Frontal cortex (tissue), 4 donors: ENCODE measurements around the gene SPOCK1. TPM values are rescaled to one million over a fixed set of nuclear protein-coding genes. Genes with fewer than 3 reads are reported as not detected.

Source experiments
- DNase-seq, 2 donors: peaks; one replicate each; pipeline ENCODE4 v3.0.0; 2012; ENCODE audit warnings: low spot score in 2 of 2
- FAIRE-seq: peaks from 2 replicates; lab custom pipeline; 2012; peaks lifted over from hg19 to GRCh38; lab: Jason Lieb, UNC
- total RNA-seq: library from RNA; depleted of rRNA; stranded (reverse); fragments of >200 nt; gene quantifications from one replicate; pipeline ENCODE4 v1.2.3, GENCODE V29; 2014
- donor health status: control.
- donor health status: control.
- donor health status: control.

The SPOCK1 gene
- total RNA-seq, 1 donor from 2014 or later = 37.9 TPM

DNA sequence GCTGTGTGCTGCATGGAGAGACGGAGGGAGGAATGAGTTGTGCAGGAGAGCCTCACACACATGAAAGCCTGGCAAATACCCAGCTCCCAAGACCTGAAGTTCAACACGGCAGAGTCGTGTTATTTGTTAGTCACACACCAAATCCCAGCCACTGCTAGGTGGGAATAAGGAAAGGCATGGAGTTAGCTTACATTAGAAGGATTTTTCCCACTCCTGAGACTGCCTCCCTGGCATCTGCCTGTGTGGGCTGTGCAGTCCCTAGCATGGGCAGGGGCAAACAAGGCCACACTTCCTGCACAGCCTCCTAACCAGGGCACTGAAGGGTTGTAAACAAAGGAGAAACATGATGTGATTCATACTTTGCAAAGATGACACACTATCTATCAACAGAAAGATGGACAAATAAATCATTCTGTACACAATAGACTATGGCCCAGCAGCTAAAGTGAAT lies 306.8 kb downstream of the SPOCK1 start:
- DNase-seq = no peak
- FAIRE-seq = no peak

DNA sequence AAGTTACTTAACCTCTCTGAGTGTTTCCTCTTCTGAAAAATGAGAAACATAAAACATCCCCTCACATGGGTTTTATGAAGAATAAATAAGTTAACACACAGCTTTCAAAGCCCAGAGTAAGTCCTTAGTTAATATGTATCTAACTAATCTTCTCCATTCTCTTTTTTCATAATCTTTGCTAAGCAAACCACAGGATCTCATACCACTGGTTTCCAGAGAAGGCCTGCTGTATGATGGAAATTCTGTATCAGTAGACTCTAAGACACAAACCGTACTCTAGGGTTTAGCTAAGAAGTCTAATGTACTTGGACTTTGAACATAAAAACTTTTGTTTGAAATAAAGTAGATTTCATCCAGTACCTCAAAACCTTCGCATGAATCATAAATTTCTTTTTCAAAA lies 307.9 kb downstream of the SPOCK1 start:
- no peak for DNase-seq
- FAIRE-seq = no peak

DNA sequence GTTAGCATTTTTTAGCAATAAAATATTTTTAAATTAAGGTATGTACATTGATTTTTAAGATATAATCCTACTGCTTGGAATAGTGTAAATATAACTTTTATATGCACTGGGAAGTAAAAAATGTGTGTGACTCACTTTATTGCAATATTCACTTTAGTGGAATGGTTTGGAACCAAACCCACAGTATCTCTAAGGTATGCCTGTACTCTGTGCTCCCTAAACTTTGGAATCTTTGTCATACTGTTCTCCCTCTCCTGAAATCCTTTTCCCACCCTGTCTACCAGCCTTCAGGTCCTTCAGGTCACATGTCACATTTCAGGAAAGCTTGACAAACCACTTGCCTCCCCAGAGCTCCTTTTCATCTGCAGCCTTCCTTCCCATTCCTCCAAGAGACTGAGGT lies 308.7 kb downstream of the SPOCK1 start:
- DNase-seq = no peak
- no peak for FAIRE-seq

GRCh38 chr5:137190031-137190430 lies 309.1 kb downstream of the SPOCK1 start:
- FAIRE-seq (no peak), DNase-seq (no peak)

DNA sequence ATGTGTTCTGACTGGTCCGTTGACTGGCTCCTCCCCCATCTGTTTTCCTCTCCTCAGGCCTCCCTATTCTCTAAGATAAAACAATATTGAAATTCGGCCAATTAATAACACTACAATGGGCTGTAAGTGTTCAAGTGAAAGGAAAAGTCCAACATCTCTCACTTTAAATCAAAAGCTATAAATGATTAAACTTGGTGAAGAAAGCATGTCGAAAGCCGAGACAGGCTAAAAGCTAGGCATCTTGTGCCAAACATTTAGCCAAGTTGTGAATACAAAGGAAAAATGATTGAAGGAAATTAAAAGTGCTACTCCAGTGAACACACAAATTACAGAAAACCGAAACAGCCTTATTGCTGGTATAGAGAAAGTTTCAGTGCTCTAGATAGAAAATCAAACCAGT lies 310.6 kb downstream of the SPOCK1 start:
- FAIRE-seq (no peak), DNase-seq (no peak)

GRCh38 chr5:137186759-137187461 lies 312.2 kb downstream of the SPOCK1 start:
- no peak for FAIRE-seq
- DNase-seq = no peak

- FAIRE-seq = no peak
- no peak for DNase-seq
These were observed 313.9 kb downstream of the SPOCK1 start for GRCh38 chr5:137185193-137185592.

DNA sequence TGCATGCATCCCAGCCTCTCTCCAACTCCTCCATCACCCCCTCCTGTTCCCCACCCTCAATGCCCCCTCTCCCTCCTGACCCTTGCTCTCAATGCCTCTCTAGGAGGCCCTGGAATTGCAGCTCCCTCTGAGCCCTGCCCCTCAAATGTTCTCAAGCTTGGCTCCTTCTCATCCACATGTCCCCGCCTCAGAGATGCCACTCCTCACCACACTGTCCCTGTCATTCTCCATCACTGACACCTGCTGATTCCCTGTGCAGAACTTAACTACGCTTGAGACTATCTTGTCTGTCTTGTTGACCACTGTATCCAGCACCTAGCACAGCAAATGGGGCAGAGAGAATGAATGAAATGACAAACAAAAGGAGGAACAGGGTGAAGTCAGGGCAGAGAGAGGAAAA lies 314.4 kb downstream of the SPOCK1 start:
- FAIRE-seq (no peak), DNase-seq (no peak)

GRCh38 chr5:137182576-137182975 lies 316.6 kb downstream of the SPOCK1 start:
- FAIRE-seq (no peak), DNase-seq (no peak)

- DNase-seq (no peak), FAIRE-seq (no peak)
These were observed 317.5 kb downstream of the SPOCK1 start for GRCh38 chr5:137181667-137182066.

DNA sequence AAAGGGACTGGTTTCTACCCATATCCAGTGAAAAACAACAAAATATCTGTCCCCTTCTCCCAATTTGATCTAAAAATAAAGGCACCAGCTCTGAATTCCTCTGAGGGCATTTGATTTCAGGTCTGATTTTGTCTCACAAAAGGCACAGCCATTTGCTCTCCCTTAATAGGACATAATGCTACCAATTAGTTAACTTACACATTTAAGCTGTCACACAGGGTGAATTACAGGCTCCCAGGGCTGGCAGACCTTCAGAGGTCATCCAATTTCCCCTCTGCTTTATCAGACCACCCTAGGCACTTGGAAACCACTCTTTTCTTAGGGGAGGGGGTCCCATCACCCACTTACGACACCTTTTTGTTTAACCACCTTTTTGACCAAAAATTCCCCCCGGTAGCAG lies 319.9 kb downstream of the SPOCK1 start:
- FAIRE-seq (no peak), DNase-seq (no peak)

GRCh38 chr5:137176609-137177008 lies 322.5 kb downstream of the SPOCK1 start:
- FAIRE-seq = no peak
- no peak for DNase-seq

GRCh38 chr5:137176126-137176525 lies 323.0 kb downstream of the SPOCK1 start:
- DNase-seq = no peak
- no peak for FAIRE-seq

DNA sequence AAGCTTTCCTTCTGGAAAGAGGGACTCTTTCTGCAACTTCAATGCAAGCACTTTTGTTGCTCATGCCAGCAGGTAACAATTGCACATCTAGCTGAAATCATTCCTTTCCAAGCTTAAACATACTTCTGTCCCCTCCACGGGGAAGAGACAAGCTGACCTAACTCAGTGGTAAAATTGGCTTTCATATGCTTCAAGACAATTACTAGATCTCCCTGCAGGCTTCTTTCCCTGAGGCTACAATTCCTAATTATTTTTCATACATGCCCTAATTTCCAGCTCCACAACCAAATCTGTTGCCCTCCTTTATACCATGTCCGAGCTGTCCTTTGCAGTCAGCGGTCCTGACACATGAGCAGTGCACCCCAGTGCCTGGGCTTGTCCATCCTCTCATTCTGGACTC lies 324.9 kb downstream of the SPOCK1 start:
- FAIRE-seq = no peak
- no peak for DNase-seq

DNA sequence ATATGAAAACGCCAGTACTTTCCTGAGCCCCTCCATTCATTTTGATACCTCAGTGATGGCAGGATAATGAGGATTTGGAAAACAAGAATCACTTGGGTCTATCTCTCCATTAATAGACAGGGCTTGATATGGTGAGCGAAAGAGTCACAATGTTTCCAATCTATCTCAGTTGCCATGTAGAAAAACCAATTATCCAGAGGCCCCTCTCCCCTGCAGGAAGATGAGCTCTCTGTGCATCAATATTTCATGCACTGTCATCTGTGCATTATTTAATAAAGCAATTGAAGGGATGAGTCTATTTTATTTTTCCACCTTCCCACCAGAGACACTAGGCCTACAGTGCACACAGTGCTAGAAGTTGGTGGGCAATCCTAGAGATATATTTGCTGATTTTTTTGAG lies 326.9 kb downstream of the SPOCK1 start:
- FAIRE-seq (no peak), DNase-seq (no peak)

- FAIRE-seq = no peak
- no peak for DNase-seq
These were observed 331.9 kb downstream of the SPOCK1 start for GRCh38 chr5:137167187-137167586.

GRCh38 chr5:137164961-137165360 lies 334.2 kb downstream of the SPOCK1 start:
- DNase-seq (no peak), FAIRE-seq (no peak)

GRCh38 chr5:137164536-137164935 lies 334.6 kb downstream of the SPOCK1 start:
- DNase-seq (no peak), FAIRE-seq (no peak)

GRCh38 chr5:137158691-137159090 lies 340.4 kb downstream of the SPOCK1 start:
- FAIRE-seq = no peak

DNA sequence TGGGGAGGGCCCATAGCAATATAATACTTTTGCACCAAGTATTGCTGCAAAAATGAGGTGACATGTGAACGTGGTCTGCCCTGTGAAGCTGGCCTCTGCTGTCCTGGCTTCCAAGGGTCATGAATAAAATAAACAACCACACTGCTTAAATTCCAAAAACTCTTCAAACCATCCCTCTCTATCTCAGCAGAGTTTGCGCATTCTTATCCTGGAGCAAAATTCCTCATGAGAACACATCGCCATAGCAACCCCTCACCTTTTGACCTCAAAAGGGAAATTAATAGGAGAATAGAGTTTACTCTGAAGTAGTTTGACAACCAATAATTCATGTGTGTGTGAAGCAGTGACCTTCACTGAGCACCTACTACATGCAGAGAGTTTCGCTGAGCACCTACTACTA lies 342.9 kb downstream of the SPOCK1 start:
- DNase-seq = no peak
- FAIRE-seq = no peak

More at GRCh38 chr5:137158691-137159090, 340.4 kb downstream of the SPOCK1 start:
- DNase-seq = no peak

DNA sequence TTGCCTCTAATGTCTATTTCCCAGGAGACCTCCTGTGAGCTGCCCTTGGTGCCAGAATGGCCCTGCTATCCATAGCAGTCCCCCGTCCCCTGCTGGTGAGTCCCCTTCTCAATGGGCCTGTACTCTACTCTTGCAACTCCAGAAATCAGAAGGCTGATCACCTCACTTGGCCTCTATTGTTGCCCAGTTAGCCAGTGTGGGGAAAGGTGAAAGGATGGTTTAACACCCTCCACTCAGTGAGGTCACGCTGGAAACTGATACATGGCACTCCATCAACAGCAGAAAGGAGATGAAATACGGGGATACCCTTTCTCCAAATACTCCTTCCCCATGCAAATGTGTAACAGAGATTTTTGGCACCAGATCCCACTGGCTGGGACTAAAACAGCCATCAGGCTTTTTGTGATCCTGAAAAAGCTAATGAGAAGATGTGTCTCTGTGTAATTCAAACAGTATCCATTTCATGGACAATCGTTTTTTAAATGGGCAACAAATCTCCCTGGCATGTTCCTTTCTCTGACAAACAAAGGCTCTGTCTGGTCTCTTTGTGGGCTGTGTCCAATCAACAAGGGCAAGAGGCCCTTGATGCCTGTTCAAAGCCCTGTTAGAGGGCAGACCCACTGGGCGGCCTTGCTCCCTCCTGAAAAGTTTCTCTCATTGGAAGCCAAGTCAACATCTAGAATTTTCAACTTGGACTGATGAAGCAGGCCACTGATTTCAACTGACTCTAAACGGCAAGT lies 343.7 kb downstream of the SPOCK1 start:
- no peak for FAIRE-seq
- no peak for DNase-seq

DNA sequence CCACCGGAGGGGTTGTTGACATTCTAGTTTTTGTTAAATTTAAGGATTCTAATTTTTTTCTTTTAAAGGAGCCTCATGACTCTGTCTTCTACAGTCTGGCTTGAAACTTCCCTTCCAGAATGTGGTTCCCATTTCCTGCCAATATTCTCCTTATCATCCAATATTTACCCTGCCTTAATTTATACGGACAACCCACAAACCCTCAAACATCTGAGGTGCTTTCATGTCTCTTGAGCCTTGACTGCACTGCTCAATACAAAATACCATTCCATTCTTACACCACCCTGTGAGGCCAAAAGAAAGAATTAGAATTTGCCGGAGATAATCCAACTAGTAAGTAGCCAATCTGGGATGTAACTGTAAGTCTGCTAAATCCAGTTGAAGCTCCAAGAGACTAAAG lies 346.5 kb downstream of the SPOCK1 start:
- FAIRE-seq (no peak), DNase-seq (no peak)
